ENCODE results near the gene CLPTM1. TPM values are rescaled to one million over a fixed set of nuclear protein-coding genes. Genes with fewer than 3 reads are reported as not detected.

The CLPTM1 gene
- polyA plus RNA-seq, 1 donor (not counting 4 experiments of a cell fraction or from before 2014, with no cell fraction given) = 44.6 TPM

DNA sequence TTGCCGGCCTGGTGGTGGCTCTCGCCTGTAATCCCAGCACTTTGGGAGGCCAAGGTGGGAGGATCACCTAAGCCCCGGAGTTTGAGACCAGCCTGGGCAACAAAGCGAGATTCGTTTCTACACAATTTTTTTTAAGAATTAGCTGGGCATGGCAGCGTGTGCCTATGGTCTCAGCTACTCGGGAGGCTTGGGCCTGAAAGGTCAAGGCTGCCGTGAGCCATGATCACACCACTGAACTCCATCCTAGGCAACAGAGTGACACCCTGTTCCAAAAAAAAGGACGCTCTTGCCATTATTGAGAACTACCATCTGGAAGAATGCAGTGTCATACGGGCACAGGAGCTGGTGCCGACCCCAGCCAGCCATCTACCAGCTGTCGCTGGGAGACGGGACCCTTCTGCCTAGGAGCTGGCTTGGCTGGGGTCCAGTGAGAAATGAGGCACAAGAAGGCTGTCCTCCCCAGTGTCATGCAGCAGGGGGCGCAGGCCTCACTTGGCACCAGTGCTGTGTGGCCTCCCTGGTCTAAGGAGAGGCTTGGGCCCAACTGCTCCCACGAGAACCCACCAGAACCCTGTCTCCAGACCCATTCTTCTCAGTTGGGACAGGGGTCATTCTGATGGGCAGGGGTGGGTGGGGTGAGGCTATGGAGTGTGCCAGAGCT, 33.8 kb downstream of the CLPTM1 start:
- no peak for DNase-seq (ENCODE audit: low read depth, low spot score)
- H2AFZ ChIP-seq (ENCODE audit: control insufficient read depth, low read length) = no peak overlapping the region
- no peak overlapping the region for H3K9ac ChIP-seq (ENCODE audit: control insufficient read depth, extremely low read depth, insufficient read depth, low read length)
- H3K4me1 ChIP-seq (ENCODE audit: control insufficient read depth, extremely low read depth, insufficient read depth, low read length) = no peaks in the 10 kb centered on the region
- no peak overlapping the region for H3K4me3 ChIP-seq (ENCODE audit: control insufficient read depth in 2 of 3, extremely low read depth in 1 of 3, insufficient read depth in 2 of 3, low read depth in 1 of 3, low read length in 3 of 3)
- H3K27me3 ChIP-seq (ENCODE audit: control insufficient read depth, extremely low read depth, insufficient read depth, low read length) = no peaks in the 10 kb centered on the region
- no peak for TF ChIP-seq EZH2 (IDR thresholded peaks at IDR 0.05; ENCODE audit: low read length)
- TF ChIP-seq CTCF (optimal IDR thresholded peaks at IDR 0.05 in 1 of 3, IDR thresholded peaks at IDR 0.05 in 1 of 3, conservative IDR thresholded peaks at IDR 0.05 in 1 of 3; ENCODE audit: extremely low read depth in 1 of 3, insufficient read depth in 2 of 3, low read length in 3 of 3) = peak; percentile 63 to 91 (median 83)
- peak; percentile 20 for FAIRE-seq
- no peak overlapping the region for H3K4me2 ChIP-seq (ENCODE audit: control insufficient read depth, extremely low read depth, insufficient read depth, low read depth, low read length)
- H3K79me2 ChIP-seq (ENCODE audit: control insufficient read depth, insufficient read depth, low read length) = no peaks in the 10 kb centered on the region
- no peaks in the 10 kb centered on the region for H3K9me3 ChIP-seq (ENCODE audit: control insufficient read depth, low read depth, low read length)
- peaks cover 28 to 35% of the 10 kb centered on the region in 2 experiments for H3K36me3 ChIP-seq (ENCODE audit: control insufficient read depth in 2 of 2, extremely low read depth in 1 of 2, insufficient read depth in 2 of 2, low read length in 2 of 2)
- H3K9me1 ChIP-seq (ENCODE audit: control insufficient read depth, extremely low read depth, insufficient read depth, low read length) = no peaks in the 10 kb centered on the region
- no peak overlapping the region for H3K27ac ChIP-seq (ENCODE audit: control insufficient read depth, insufficient read depth, low read length)
- no peaks in the 10 kb centered on the region for H4K20me1 ChIP-seq (ENCODE audit: control insufficient read depth, extremely low read depth, insufficient read depth, low read length)
- dilution Hi-C loops (cut with MboI; ENCODE audit: extremely low pct_ligation_motif_present, low sequenced_read_pairs) = no loop called here

DNA sequence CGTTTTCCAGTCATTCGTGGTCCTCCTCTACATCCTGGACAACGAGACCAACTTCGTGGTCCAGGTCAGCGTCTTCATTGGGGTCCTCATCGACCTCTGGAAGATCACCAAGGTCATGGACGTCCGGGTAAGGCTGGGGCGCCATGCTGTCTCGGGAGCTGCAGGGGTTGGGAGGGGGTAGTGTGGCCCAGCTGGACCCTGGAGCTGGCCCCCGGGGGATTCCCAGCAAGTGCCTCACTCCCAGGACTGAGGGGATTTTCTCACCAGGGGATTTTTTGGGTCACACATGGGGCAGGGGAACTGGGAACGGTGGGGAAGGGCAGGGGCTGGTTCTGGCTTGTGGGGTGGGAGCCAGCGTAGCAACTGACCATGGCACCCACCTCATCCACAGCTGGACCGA, 35.3 kb downstream of the CLPTM1 start:
- H3K4me2 ChIP-seq (ENCODE audit: control insufficient read depth, extremely low read depth, insufficient read depth, low read depth, low read length) = no peak overlapping the region
- H3K9ac ChIP-seq (ENCODE audit: control insufficient read depth, extremely low read depth, insufficient read depth, low read length) = no peak overlapping the region
- H2AFZ ChIP-seq (ENCODE audit: control insufficient read depth, low read length) = no peak overlapping the region
- dilution Hi-C loops (cut with MboI; ENCODE audit: extremely low pct_ligation_motif_present, low sequenced_read_pairs) = no loop called here
- peaks cover 23 to 27% of the 10 kb centered on the region in 2 experiments for H3K36me3 ChIP-seq (ENCODE audit: control insufficient read depth in 2 of 2, extremely low read depth in 1 of 2, insufficient read depth in 2 of 2, low read length in 2 of 2)
- H3K9me3 ChIP-seq (ENCODE audit: control insufficient read depth, low read depth, low read length) = no peaks in the 10 kb centered on the region
- no peaks in the 10 kb centered on the region for H3K79me2 ChIP-seq (ENCODE audit: control insufficient read depth, insufficient read depth, low read length)
- no peaks in the 10 kb centered on the region for H4K20me1 ChIP-seq (ENCODE audit: control insufficient read depth, extremely low read depth, insufficient read depth, low read length)
- H3K9me1 ChIP-seq (ENCODE audit: control insufficient read depth, extremely low read depth, insufficient read depth, low read length) = no peaks in the 10 kb centered on the region
- no peak for DNase-seq (ENCODE audit: low read depth, low spot score)
- H3K4me1 ChIP-seq (ENCODE audit: control insufficient read depth, extremely low read depth, insufficient read depth, low read length) = no peaks in the 10 kb centered on the region
- TF ChIP-seq CTCF (optimal IDR thresholded peaks at IDR 0.05 in 1 of 3, IDR thresholded peaks at IDR 0.05 in 1 of 3, conservative IDR thresholded peaks at IDR 0.05 in 1 of 3; ENCODE audit: extremely low read depth in 1 of 3, insufficient read depth in 2 of 3, low read length in 3 of 3) (no peak), EZH2 (IDR thresholded peaks at IDR 0.05; ENCODE audit: low read length) (no peak)
- no peak overlapping the region for H3K4me3 ChIP-seq (ENCODE audit: control insufficient read depth in 2 of 3, extremely low read depth in 1 of 3, insufficient read depth in 2 of 3, low read depth in 1 of 3, low read length in 3 of 3)
- FAIRE-seq = no peak
- no peaks in the 10 kb centered on the region for H3K27me3 ChIP-seq (ENCODE audit: control insufficient read depth, extremely low read depth, insufficient read depth, low read length)
- H3K27ac ChIP-seq (ENCODE audit: control insufficient read depth, insufficient read depth, low read length) = no peak overlapping the region

All from keratinocyte (primary cell).